IMR-90 (cell line): ENCODE measurements around the gene SLC6A17. TPM values are rescaled to one million over a fixed set of nuclear protein-coding genes. Genes with fewer than 3 reads are reported as not detected.

Experiments used
- ATAC-seq: fragments of 200-7000 bp; cut with Tn5 transposase; 2 replicates; pipeline ENCODE4 v1.9.1; 2020; ENCODE audit warnings: low read depth, mild to moderate bottlenecking, moderate library complexity
- BruUV-seq: library from RNA; stranded (reverse); fragments of 400-500 nt; replicated peaks from 2 replicates; lab custom pipeline; 2021; lab: Mats Ljungman, UMichigan
- CTCF ChIA-PET: fragments of 300-600 bp; formaldehyde crosslinking; extraction: SDS; loops from one replicate; lab custom pipeline; 2021; ENCODE audit warnings: antibody characterized with exemption; lab: Yijun Ruan, JAX
- POLR2A ChIA-PET: fragments of 300-600 bp; sonication (Branson Sonifier 250); formaldehyde crosslinking; loops from one replicate; lab custom pipeline; 2022; ENCODE audit warnings: antibody characterized with exemption; ENCODE audit not compliant: unreplicated experiment; lab: Charles Lee
- DNase-seq: peaks from one replicate; pipeline ENCODE4 v3.0.0; 2013
- H2AFZ ChIP-seq: replicated peaks from 2 replicates; pipeline ENCODE3; 2013; ENCODE audit warnings: low read length, mild to moderate bottlenecking; ENCODE audit not compliant: poor library complexity
- H2AK5ac ChIP-seq: 2 replicates; pipeline ENCODE4 v1.6.1; 2013; ENCODE audit warnings: low read depth, low read length, inconsistent platforms
- H2AK9ac ChIP-seq: replicated peaks from 2 replicates; pipeline ENCODE3; 2013; ENCODE audit warnings: mild to moderate bottlenecking, low read depth, low read length, moderate library complexity; ENCODE audit not compliant: poor library complexity
- H2BK120ac ChIP-seq: 2 replicates; pipeline ENCODE4 v1.6.1; 2013; ENCODE audit warnings: low read depth, low read length, inconsistent platforms
- H2BK15ac ChIP-seq: 3 replicates; pipeline ENCODE4 v1.6.1; 2013; ENCODE audit warnings: low read depth, low read length, inconsistent platforms
- H2BK20ac ChIP-seq: 2 replicates; pipeline ENCODE4 v1.6.1; 2013; ENCODE audit warnings: low read depth, mild to moderate bottlenecking, inconsistent platforms, low read length, moderate library complexity
- H2BK5ac ChIP-seq: 2 replicates; pipeline ENCODE4 v1.6.1; 2013; ENCODE audit warnings: mild to moderate bottlenecking, low read depth, low read length, inconsistent platforms; ENCODE audit not compliant: poor library complexity, severe bottlenecking
- H3K14ac ChIP-seq: replicated peaks from 2 replicates; pipeline ENCODE4 v1.6.1; 2013; ENCODE audit warnings: low read depth, low read length, inconsistent platforms
- H3K18ac ChIP-seq: 2 replicates; pipeline ENCODE4 v1.6.1; 2013; ENCODE audit warnings: low read depth, low read length, control low read depth
- H3K23ac ChIP-seq: 2 replicates; pipeline ENCODE4 v1.6.1; 2013; ENCODE audit warnings: low read depth, low read length, inconsistent platforms
- H3K27ac ChIP-seq: 2 replicates; pipeline ENCODE4 v1.5.1; 2013; ENCODE audit warnings: mild to moderate bottlenecking, control low read depth, low read length; ENCODE audit not compliant: insufficient read depth
- H3K27me3 ChIP-seq: 2 replicates; pipeline ENCODE4 v1.6.1; 2013; ENCODE audit warnings: low read length; ENCODE audit not compliant: control insufficient read depth, insufficient read depth
- H3K36me3 ChIP-seq: 2 replicates; pipeline ENCODE4 v1.6.1; 2013; ENCODE audit warnings: low read length, mixed read lengths; ENCODE audit not compliant: control insufficient read depth, insufficient read depth
- H3K4ac ChIP-seq: 2 replicates; pipeline ENCODE4 v1.6.1; 2013; ENCODE audit warnings: low read depth, low read length, inconsistent platforms
- H3K4me1 ChIP-seq: 2 replicates; pipeline ENCODE4 v1.6.1; 2013; ENCODE audit warnings: low read length, mixed read lengths; ENCODE audit not compliant: control insufficient read depth, insufficient read depth
- H3K4me2 ChIP-seq: 2 replicates; pipeline ENCODE4 v1.6.1; 2013; ENCODE audit warnings: low read depth, mild to moderate bottlenecking, control low read depth, low read length, moderate library complexity
- H3K4me3 ChIP-seq: 2 replicates; pipeline ENCODE4 v1.5.1; 2013; ENCODE audit warnings: low read depth, mild to moderate bottlenecking, control low read depth, low read length, moderate library complexity; ENCODE audit not compliant: insufficient read depth
- H3K56ac ChIP-seq: 2 replicates; pipeline ENCODE4 v1.6.1; 2013; ENCODE audit warnings: low read length, inconsistent platforms; ENCODE audit not compliant: insufficient read depth; ENCODE audit errors: extremely low read depth
- H3K79me1 ChIP-seq, 2 experiments: 2 replicates each; pipeline ENCODE4 v1.6.1; 2013; ENCODE audit warnings: low read length in 2 of 2, inconsistent platforms in 1 of 2, low read depth in 1 of 2
- H3K9ac ChIP-seq: 2 replicates; pipeline ENCODE4 v1.6.1; 2013; ENCODE audit warnings: low read depth, low read length, control low read depth
- H3K9me1 ChIP-seq: 2 replicates; pipeline ENCODE4 v1.6.1; 2013; ENCODE audit warnings: low read length, inconsistent platforms; ENCODE audit not compliant: insufficient read depth
- H3K9me3 ChIP-seq: 2 replicates; pipeline ENCODE4 v1.6.1; 2013; ENCODE audit warnings: low read length; ENCODE audit not compliant: control insufficient read depth, insufficient read depth
- H4K20me1 ChIP-seq: 2 replicates; pipeline ENCODE4 v1.6.1; 2013; ENCODE audit warnings: low read length, inconsistent platforms; ENCODE audit not compliant: insufficient read depth
- H4K5ac ChIP-seq: 2 replicates; pipeline ENCODE4 v1.6.1; 2013; ENCODE audit warnings: mild to moderate bottlenecking, low read depth, low read length, control low read depth
- H4K8ac ChIP-seq, 2 experiments: 2 replicates each; pipeline ENCODE4 v1.6.1; 2013; ENCODE audit warnings: low read depth in 2 of 2, low read length in 2 of 2, control low read depth in 1 of 2, inconsistent platforms in 1 of 2
- H4K91ac ChIP-seq: 2 replicates; pipeline ENCODE4 v1.6.1; 2013; ENCODE audit warnings: low read depth, low read length, inconsistent platforms; ENCODE audit not compliant: insufficient read depth
- BHLHE40 ChIP-seq: fragments of 150-350 bp; IDR thresholded peaks from 2 replicates; pipeline ENCODE4 v1.6.1; 2016; ENCODE audit warnings: mild to moderate bottlenecking, low read depth, low read length
- CEBPB ChIP-seq: IDR thresholded peaks from 2 replicates; pipeline ENCODE4 v1.6.1; 2012; ENCODE audit warnings: low read depth, low read length, improper control_type of control experiment
- CHD1 ChIP-seq: IDR thresholded peaks from 2 replicates; pipeline ENCODE4 v1.6.1; 2012; ENCODE audit warnings: low read depth, low read length, improper control_type of control experiment
- CTCF ChIP-seq: conservative IDR thresholded peaks from 2 replicates; pipeline ENCODE4 v1.5.1; 2012; ENCODE audit warnings: mild to moderate bottlenecking, low read depth, low read length, improper control_type of control experiment
- ELK1 ChIP-seq: fragments of 150-350 bp; IDR thresholded peaks from 2 replicates; pipeline ENCODE4 v1.6.1; 2016; ENCODE audit warnings: low read depth, mild to moderate bottlenecking, low read length, moderate library complexity, borderline replicate concordance
- FOS ChIP-seq: fragments of 150-350 bp; IDR thresholded peaks from 2 replicates; pipeline ENCODE4 v1.6.1; 2016; ENCODE audit warnings: low read depth, low read length
- MXI1 ChIP-seq: IDR thresholded peaks from 2 replicates; pipeline ENCODE4 v1.6.1; 2012; ENCODE audit warnings: low read depth, mild to moderate bottlenecking, low read length, moderate library complexity, borderline replicate concordance
- POLR2A ChIP-seq: IDR thresholded peaks from 2 replicates; pipeline ENCODE4 v1.6.1; 2012; ENCODE audit warnings: mild to moderate bottlenecking, low read depth, low read length
- RCOR1 ChIP-seq: IDR thresholded peaks from 2 replicates; pipeline ENCODE4 v1.6.1; 2012; ENCODE audit warnings: mild to moderate bottlenecking, low read length, improper control_type of control experiment; ENCODE audit not compliant: insufficient replicate concordance
- RFX5 ChIP-seq: IDR thresholded peaks from 2 replicates; pipeline ENCODE4 v1.8.0; 2012; ENCODE audit warnings: low read depth, mild to moderate bottlenecking, low read length, moderate library complexity
- SMC3 ChIP-seq: fragments of 150-350 bp; IDR thresholded peaks from 2 replicates; pipeline ENCODE4 v1.6.1; 2016; ENCODE audit warnings: low read depth, mild to moderate bottlenecking, antibody characterized with exemption, low read length, moderate library complexity
- USF2 ChIP-seq: fragments of 150-350 bp; IDR thresholded peaks from 2 replicates; pipeline ENCODE4 v1.6.1; 2017; ENCODE audit warnings: mild to moderate bottlenecking, antibody characterized with exemption, low read length, low read depth
- WGBS, 2 experiments: methylation state at CpG; one replicate each; pipeline versions ENCODE4 v1.1.5 to v1.1.7; 2013; ENCODE audit warnings: missing lambda C conversion rate in 2 of 2; ENCODE audit not compliant: insufficient read length in 1 of 2; ENCODE audit errors: extremely low coverage in 2 of 2; 5-methylcytosine and 5-hydroxymethylcytosine counted together
- dilution Hi-C: fragments of 300-500 bp; cut with HindIII; formaldehyde crosslinking; loops from one replicate; pipeline ENCODE4 v1.14.3; 2018; ENCODE audit warnings: low sequenced_read_pairs; ENCODE audit not compliant: unreplicated experiment
- in situ Hi-C: fragments of 300-500 bp; cut with MboI; formaldehyde crosslinking; loops from 3 replicates; pipeline ENCODE4 v1.14.3; 2019; ENCODE audit warnings: low sequenced_read_pairs, inconsistent platforms, mixed read lengths
- intact Hi-C: fragments of 100-400 bp; cut with micrococcal nuclease; formaldehyde crosslinking; loops from 2 replicates; pipeline ENCODE4 v1.10.0; 2022
- polyA plus RNA-seq, 3 experiments: library from polyadenylated mRNA; depleted of rRNA; stranded (reverse); fragments of >200 nt; gene quantifications; 2 replicates each; pipeline ENCODE4 v1.2.3, GENCODE V29; 2012; ENCODE audit warnings: low replicate concordance in 1 of 3
- total RNA-seq: library from RNA; depleted of rRNA; stranded (reverse); fragments of >200 nt; gene quantifications from 2 replicates; pipeline ENCODE4 v1.2.3, GENCODE V29; 2012

Gene SLC6A17
- total and polyA plus RNA-seq, 2 of the 4 experiments (the other 2 are of a cell fraction): 0.54 to 0.82 TPM

- Histone ChIP-seq H3K36me3 (no peaks in the 10 kb centered on the region), H4K5ac (no peak overlapping the region), H3K14ac (no peak overlapping the region), H2AFZ (no peak overlapping the region), H3K18ac (no peak overlapping the region), H2BK120ac (no peak overlapping the region), H4K8ac (no peak overlapping the region), H3K9me1 (no peaks in the 10 kb centered on the region), H2BK5ac (no peak overlapping the region), H3K27ac (no peak overlapping the region), H3K27me3 (peaks cover 15% of the 10 kb centered on the region), H2AK5ac (no peak overlapping the region), H3K4me3 (no peak overlapping the region), H3K9me3 (peaks cover 8% of the 10 kb centered on the region), H3K23ac (no peak overlapping the region), H4K20me1 (no peaks in the 10 kb centered on the region), H3K79me1 (no peaks in the 10 kb centered on the region), H2BK15ac (no peak overlapping the region), H2AK9ac (no peak overlapping the region), H2BK20ac (no peak overlapping the region), H3K56ac (no peak overlapping the region), H3K4ac (no peak overlapping the region), H3K9ac (no peak overlapping the region), H3K4me1 (no peaks in the 10 kb centered on the region), H3K4me2 (no peak overlapping the region), H4K91ac (no peak overlapping the region)
- no TSS peak for BruUV-seq
- DNase-seq (peak; percentile 15), ATAC-seq (peak; percentile 17; the same call in 1 of the 2 replicates)
- whole genome bisulfite sequencing, 2 experiments: no CpG with 5 or more reads among the region's 3 CpGs
- intact Hi-C loops: no loop called here
- ChIA-PET CTCF (no interaction called here), POLR2A (interaction anchor here (0.7 kb wide), 1 partner anchor 229 kb away, joined by 4 read pairs; no protein-coding TSS in a partner anchor)
- dilution Hi-C loops: no loop called here
- in situ Hi-C loops: no loop called here
- TF ChIP-seq POLR2A (no peak), ELK1 (no peak), MXI1 (no peak), RCOR1 (no peak), CEBPB (no peak), CTCF (no peak), SMC3 (no peak), USF2 (no peak), FOS (no peak), CHD1 (no peak), BHLHE40 (no peak), RFX5 (no peak)
Measured at GRCh38 chr1:110123224-110123623, 27.1 kb upstream of the SLC6A17 start.
